Measurements from ENCODE around the gene SLC18A2. TPM values are rescaled to one million over a fixed set of nuclear protein-coding genes. Genes with fewer than 3 reads are reported as not detected.
A peak's percentile ranks its signal among the peaks of the same experiment; 100 is the strongest.

SLC18A2 gene
- total and polyA plus RNA-seq, 2 experiments from 2014 or later = 0.42 to 1.0 TPM

DNA sequence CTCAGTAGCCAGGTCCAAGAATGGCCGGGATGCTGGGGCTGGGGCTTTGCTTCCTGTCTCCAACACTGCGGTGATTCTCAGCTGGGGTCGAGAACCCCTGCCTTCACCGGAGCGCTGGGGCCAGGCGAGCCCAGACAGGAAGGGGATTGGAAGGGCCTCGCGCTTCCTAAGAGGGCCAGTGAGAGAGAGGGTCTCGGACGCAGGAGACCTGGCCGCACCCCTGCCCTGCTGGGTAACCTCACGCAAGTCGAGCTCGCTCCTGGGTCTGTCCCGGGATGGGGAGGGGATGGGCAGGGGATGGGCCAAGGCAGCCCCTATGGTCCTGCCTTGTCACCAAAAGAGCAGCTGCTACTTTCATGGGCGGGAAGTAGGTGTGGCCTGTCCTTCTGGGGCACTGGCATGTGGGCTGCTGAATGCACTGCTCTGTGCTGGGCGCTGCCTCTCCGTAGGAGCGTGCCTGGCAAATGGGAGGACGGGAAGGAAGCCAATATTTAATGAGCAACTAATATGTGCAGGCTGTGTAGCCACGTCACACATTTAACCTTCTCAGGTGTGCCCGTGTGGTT lies 23.6 kb upstream of the SLC18A2 start:
- Histone ChIP-seq H3K36me3 (no peaks in the 10 kb centered on the region), H3K4me1 (ENCODE audit: low read depth) (no peaks in the 10 kb centered on the region), H3K4me3 (peak overlapping the region; percentile 28), H3K9me3 (ENCODE audit: low read depth) (no peaks in the 10 kb centered on the region), H3K27me3 (peaks cover 59% of the 10 kb centered on the region), H3K27ac (no peak overlapping the region)
- TF ChIP-seq CTCF (IDR thresholded peaks at IDR 0.05; ENCODE audit: low read depth, low read length) = no peak
- peak in 1 of 2 donors; percentile 6 for DNase-seq (ENCODE audit: low read depth in 1 of 2, low spot score in 1 of 2)

DNA sequence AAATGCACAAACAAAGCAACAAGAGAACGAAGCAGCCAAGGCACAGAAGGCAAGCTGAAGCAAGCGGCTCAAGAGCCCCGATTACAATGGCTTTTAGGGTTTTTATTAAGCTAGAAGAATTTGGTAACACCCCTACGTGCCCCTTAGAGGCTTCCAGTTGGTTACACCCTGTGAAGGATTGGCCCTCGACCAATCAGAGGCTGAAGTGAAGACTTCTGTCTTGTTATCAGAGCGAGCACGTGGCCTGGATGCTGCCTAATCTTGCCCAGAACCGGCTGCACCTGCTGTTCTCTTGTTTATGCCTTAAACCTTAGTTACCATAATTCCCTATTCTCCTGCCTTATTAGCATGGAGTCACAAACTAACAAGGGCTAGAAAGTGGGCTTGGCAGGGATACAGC lies 22.3 kb upstream of the SLC18A2 start:
- H3K4me3 ChIP-seq = no peak overlapping the region
- peaks cover 57% of the 10 kb centered on the region for H3K27me3 ChIP-seq
- no peak overlapping the region for H3K27ac ChIP-seq
- DNase-seq (ENCODE audit: low read depth in 1 of 2, low spot score in 1 of 2) = no peak
- H3K36me3 ChIP-seq = no peaks in the 10 kb centered on the region
- no peaks in the 10 kb centered on the region for H3K9me3 ChIP-seq (ENCODE audit: low read depth)
- no peak for TF ChIP-seq CTCF (IDR thresholded peaks at IDR 0.05; ENCODE audit: low read depth, low read length)
- H3K4me1 ChIP-seq (ENCODE audit: low read depth) = no peaks in the 10 kb centered on the region

DNA sequence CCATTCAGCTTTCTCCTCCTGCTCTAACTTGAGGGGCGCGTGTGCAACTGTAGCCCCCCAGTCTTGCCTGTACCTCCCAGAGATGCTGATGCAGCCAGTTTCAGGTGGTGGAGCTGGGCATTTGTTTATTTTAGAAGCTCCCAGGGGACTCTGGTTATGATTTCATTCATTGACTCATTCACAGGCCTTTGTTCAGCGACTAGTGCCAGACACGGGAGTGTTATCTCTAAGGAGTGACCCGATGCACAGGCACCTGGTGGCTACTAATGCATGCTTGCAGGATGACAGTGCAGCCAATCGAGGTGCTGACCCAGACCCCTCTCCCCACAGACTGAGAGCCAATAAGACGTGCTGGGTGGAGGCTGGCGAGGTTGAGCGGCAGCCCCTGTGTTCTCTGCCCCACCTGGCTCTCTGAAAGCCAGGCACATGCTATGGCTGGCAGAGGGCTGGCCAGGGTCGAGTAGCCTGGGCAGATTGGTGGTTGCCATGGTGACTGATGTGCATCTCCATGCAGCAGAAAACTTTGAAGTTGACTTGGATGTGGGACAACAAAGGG lies 19.7 kb upstream of the SLC18A2 start:
- no peak overlapping the region for H3K27ac ChIP-seq
- no peak overlapping the region for H3K4me3 ChIP-seq
- no peak for TF ChIP-seq CTCF (IDR thresholded peaks at IDR 0.05; ENCODE audit: low read depth, low read length)
- DNase-seq (ENCODE audit: low read depth in 1 of 2, low spot score in 1 of 2) = peak in 1 of 2 donors; percentile 6
- H3K9me3 ChIP-seq (ENCODE audit: low read depth) = no peaks in the 10 kb centered on the region
- H3K4me1 ChIP-seq (ENCODE audit: low read depth) = no peaks in the 10 kb centered on the region
- H3K27me3 ChIP-seq = peaks cover 31% of the 10 kb centered on the region
- no peaks in the 10 kb centered on the region for H3K36me3 ChIP-seq

- no peaks in the 10 kb centered on the region for H3K36me3 ChIP-seq
- no peak for TF ChIP-seq CTCF (IDR thresholded peaks at IDR 0.05; ENCODE audit: low read depth, low read length)
- H3K27ac ChIP-seq = no peak overlapping the region
- H3K4me3 ChIP-seq = no peak overlapping the region
- DNase-seq (ENCODE audit: low read depth in 1 of 2, low spot score in 1 of 2) = no peak
- H3K4me1 ChIP-seq (ENCODE audit: low read depth) = no peaks in the 10 kb centered on the region
- no peaks in the 10 kb centered on the region for H3K9me3 ChIP-seq (ENCODE audit: low read depth)
- H3K27me3 ChIP-seq = peaks cover 22% of the 10 kb centered on the region
Observed at GRCh38 chr10:117222552-117222951, 18.4 kb upstream of the SLC18A2 start.

- no peak for TF ChIP-seq CTCF (IDR thresholded peaks at IDR 0.05; ENCODE audit: low read depth, low read length)
- Histone ChIP-seq H3K36me3 (no peaks in the 10 kb centered on the region), H3K27me3 (peaks cover 21% of the 10 kb centered on the region), H3K4me1 (ENCODE audit: low read depth) (no peaks in the 10 kb centered on the region), H3K4me3 (no peak overlapping the region), H3K9me3 (ENCODE audit: low read depth) (no peaks in the 10 kb centered on the region), H3K27ac (no peak overlapping the region)
- no peak for DNase-seq (ENCODE audit: low read depth in 1 of 2, low spot score in 1 of 2)
Observed at GRCh38 chr10:117222976-117223692, 17.8 kb upstream of the SLC18A2 start.

All from cardiac muscle cell (in vitro differentiated cells and primary cell).